K562 (cell line): ENCODE measurements around the gene BCAP31. TPM values are rescaled to one million over a fixed set of nuclear protein-coding genes. Genes with fewer than 3 reads are reported as not detected.

ENCODE experiments used
- ATAC-seq: fragments of 200-7000 bp; cut with Tn5 transposase; 3 replicates; pipeline ENCODE4 v1.9.1; 2020; ENCODE audit warnings: moderate library complexity
- BruUV-seq: library from RNA; stranded (reverse); fragments of 400-500 nt; replicated peaks from 2 replicates; lab custom pipeline; 2021; lab: Mats Ljungman, UMichigan
- CTCF ChIA-PET: fragments of 300-600 bp; formaldehyde crosslinking; extraction: SDS; loops from one replicate; lab custom pipeline; 2021; ENCODE audit warnings: low intra/inter-chr PET ratio; lab: Yijun Ruan, JAX
- POLR2A ChIA-PET: fragments of 300-600, 350-650 bp; sonication (Branson Sonifier 250); formaldehyde crosslinking; extraction: SDS; loops from one replicate; lab custom pipeline; 2021; ENCODE audit warnings: antibody characterized with exemption, inconsistent platforms; lab: Yijun Ruan, JAX
- DNase-seq, 4 experiments: peaks; one replicate each; pipeline versions ENCODE4 v3.0.0 to v3.0.0-alpha.2; 2011 to 2018; ENCODE audit warnings: low spot score in 3 of 4, mixed read lengths in 3 of 4; ENCODE audit errors: extremely low read depth in 1 of 4
- FAIRE-seq: peaks from 2 replicates; lab custom pipeline; 2011; peaks lifted over from hg19 to GRCh38; lab: Jason Lieb, UNC
- H2AFZ ChIP-seq: 2 replicates; pipeline ENCODE4 v1.6.0; 2011; ENCODE audit warnings: low read depth, low read length, control low read depth, inconsistent platforms
- H3K27ac ChIP-seq: fragments of 200-600 bp; 3 replicates; pipeline ENCODE4 v1.8.0; 2011; ENCODE audit warnings: low read depth, mild to moderate bottlenecking, control low read depth, inconsistent platforms, low read length, moderate library complexity, mixed read lengths; ENCODE audit errors: extremely low read depth
- H3K27me3 ChIP-seq, 2 experiments: fragments of 300-600 bp in 1 of 2; 2 replicates in 1 of 2; 3 replicates in 1 of 2; pipeline versions ENCODE4 v1.6.0 to v1.8.0; 2011; ENCODE audit warnings: inconsistent platforms in 2 of 2, low read length in 2 of 2, mild to moderate bottlenecking in 1 of 2, mixed read lengths in 1 of 2, moderate library complexity in 1 of 2; ENCODE audit not compliant: control insufficient read depth in 2 of 2, insufficient read depth in 2 of 2
- H3K36me3 ChIP-seq: fragments of 300-600 bp; 3 replicates; pipeline ENCODE4 v1.8.0; 2011; ENCODE audit warnings: mild to moderate bottlenecking, low read length, inconsistent platforms; ENCODE audit not compliant: control insufficient read depth, insufficient read depth
- H3K4me1 ChIP-seq, 2 experiments: fragments of 200-600 bp in 1 of 2; replicated peaks in 1 of 2; 2 replicates in 1 of 2; 3 replicates in 1 of 2; pipeline versions ENCODE4 v1.5.1 to v1.8.0; 2011; ENCODE audit warnings: inconsistent platforms in 2 of 2, low read length in 2 of 2, mild to moderate bottlenecking in 1 of 2, mixed read lengths in 1 of 2, moderate library complexity in 1 of 2; ENCODE audit not compliant: control insufficient read depth in 2 of 2, insufficient read depth in 2 of 2
- H3K4me2 ChIP-seq: 2 replicates; pipeline ENCODE4 v1.6.1; 2011; ENCODE audit warnings: low read length, control low read depth, inconsistent platforms, mixed read lengths; ENCODE audit not compliant: insufficient read depth
- H3K4me3 ChIP-seq: fragments of 200-600 bp; sonication (generic), shearing (Covaris generic); 2 replicates; pipeline ENCODE4 v1.5.1; 2016; ENCODE audit warnings: control low read depth, inconsistent platforms
- H3K79me2 ChIP-seq: fragments of 200-600 bp; 3 replicates; pipeline ENCODE4 v1.8.0; 2011; ENCODE audit warnings: low read length, inconsistent platforms; ENCODE audit not compliant: control insufficient read depth, insufficient read depth
- H3K9ac ChIP-seq, 2 experiments: 2 replicates each; pipeline versions ENCODE4 v1.6.0 to v1.6.1; 2011; ENCODE audit warnings: low read depth in 2 of 2, low read length in 2 of 2, control low read depth in 1 of 2, inconsistent platforms in 1 of 2, mild to moderate bottlenecking in 1 of 2, mixed read lengths in 1 of 2; ENCODE audit not compliant: insufficient read depth in 1 of 2
- H3K9me1 ChIP-seq: one replicate; pipeline ENCODE4 v1.6.0; 2011; ENCODE audit warnings: inconsistent platforms, mild to moderate bottlenecking, low read length, moderate library complexity; ENCODE audit not compliant: control insufficient read depth, insufficient read depth
- H3K9me3 ChIP-seq: replicated peaks from 2 replicates; pipeline ENCODE4 v1.5.1; 2011; ENCODE audit warnings: low read depth, low read length, inconsistent platforms; ENCODE audit not compliant: control insufficient read depth, insufficient read depth
- H4K20me1 ChIP-seq: replicated peaks from 2 replicates; pipeline ENCODE4 v1.6.1; 2011; ENCODE audit warnings: low read length, inconsistent platforms, mixed read lengths; ENCODE audit not compliant: control insufficient read depth, insufficient read depth
- BRF1 ChIP-seq: IDR thresholded peaks from 3 replicates; pipeline ENCODE4 v1.6.1; 2011; ENCODE audit warnings: borderline replicate concordance, mild to moderate bottlenecking; ENCODE audit not compliant: insufficient read length; ENCODE audit errors: extremely low read depth
- CHAMP1 ChIP-seq: fragments of 450-650 bp; IDR thresholded peaks from 2 replicates; pipeline ENCODE4 v1.6.1; 2016; ENCODE audit warnings: mild to moderate bottlenecking
- CREM ChIP-seq: IDR thresholded peaks from 2 replicates; pipeline ENCODE4 v1.6.1; 2014; ENCODE audit warnings: antibody characterized with exemption, low read depth
- MTA3 ChIP-seq: fragments of 450-650 bp; formaldehyde crosslinking; IDR thresholded peaks from 2 replicates; pipeline ENCODE4 v1.6.1; 2017; ENCODE audit warnings: mild to moderate bottlenecking, borderline replicate concordance
- RBFOX2 ChIP-seq: fragments of 200-400 bp; formaldehyde crosslinking; IDR thresholded peaks from 2 replicates; pipeline ENCODE4 v1.6.1; 2017; ENCODE audit warnings: low read depth, mild to moderate bottlenecking, low read length, moderate library complexity
- TEAD1 ChIP-seq, 2 experiments: fragments of 450-650 bp in 1 of 2; sonication (generic) in 1 of 2; formaldehyde crosslinking; IDR thresholded peaks; 2 replicates each; pipeline versions ENCODE4 v1.4.0 to v1.8.0; 2020 to 2022; ENCODE audit warnings: mild to moderate bottlenecking in 2 of 2, missing genetic modification reagents in 1 of 2
- TSHZ1 ChIP-seq: fragments of 250-450 bp; sonication (Bioruptor Pico); IDR thresholded peaks from 2 replicates; pipeline ENCODE4 v1.4.0; 2020; ENCODE audit warnings: mild to moderate bottlenecking, moderate library complexity
- ZBED1 ChIP-seq: IDR thresholded peaks from 2 replicates; pipeline ENCODE4 v1.6.1; 2014
- ZNF174 ChIP-seq: fragments of 250-450 bp; sonication (Bioruptor Pico); IDR thresholded peaks from 2 replicates; pipeline ENCODE4 v1.4.0; 2020; ENCODE audit warnings: mild to moderate bottlenecking
- ZNF644 ChIP-seq: fragments of 200-800 bp; sonication (Bioruptor generic); IDR thresholded peaks from 2 replicates; pipeline ENCODE4 v1.6.1; 2016; ENCODE audit warnings: low read depth, missing genetic modification characterization, missing compliant biosample characterization
- ZNF696 ChIP-seq: fragments of 250-450 bp; sonication (Bioruptor Pico); conservative IDR thresholded peaks from 2 replicates; pipeline ENCODE4 v1.4.0; 2020; ENCODE audit warnings: mild to moderate bottlenecking, moderate library complexity
- WGBS: fragments of 100-300 bp; shearing (Covaris generic); methylation state at CpG from one replicate; pipeline ENCODE4 v1.1.6; 2016; ENCODE audit warnings: low coverage, mixed read lengths; ENCODE audit not compliant: insufficient coverage; ENCODE audit errors: missing lambda C conversion rate; 5-methylcytosine and 5-hydroxymethylcytosine counted together
- in situ Hi-C: fragments of 300-500 bp; cut with MboI; formaldehyde crosslinking; loops from 4 replicates; pipeline ENCODE4 v1.15.0; 2018; ENCODE audit warnings: inconsistent platforms, mixed read lengths
- intact Hi-C: fragments of 100-400 bp; cut with micrococcal nuclease; formaldehyde crosslinking; loops from 2 replicates; pipeline ENCODE4 v1.14.2; 2022
- polyA plus RNA-seq, 8 experiments: library from polyadenylated mRNA; depleted of rRNA in 4 of 8; stranded (reverse) in 5 of 8; unstranded in 3 of 8; fragments of >200 nt; fragmentation: Nextera tagmentation in 2 of 8; fragmentation: Illumina TruSeq in 1 of 8; extraction: Ambion mirVana in 2 of 8; extraction: Trizol in 1 of 8; gene quantifications; 2 replicates each; pipeline versions ENCODE4 v1.2.1 to v1.2.3, GENCODE V29; 2011 to 2014; ENCODE audit warnings: inconsistent platforms in 1 of 8, missing spikeins in 1 of 8
- total RNA-seq, 7 experiments: library from RNA; depleted of rRNA in 6 of 7; stranded (reverse); fragments of >200 nt in 6 of 7; fragmentation: Illumina TruSeq in 2 of 7; extraction: Trizol in 2 of 7; gene quantifications; 2 replicates each; pipeline versions ENCODE4 v1.2.1 to v1.2.3, GENCODE V29; 2011 to 2021; ENCODE audit warnings: low replicate concordance in 1 of 7
- TF ChIP-seq, protein P1 (sequence below): fragments of 450-650 bp; formaldehyde crosslinking; IDR thresholded peaks from 2 replicates; pipeline ENCODE4 v1.4.0; 2020; ENCODE audit warnings: mild to moderate bottlenecking
- TF ChIP-seq, protein P2 (sequence below): IDR thresholded peaks from 3 replicates; pipeline ENCODE4 v1.6.1; 2011; ENCODE audit warnings: borderline replicate concordance, mild to moderate bottlenecking; ENCODE audit not compliant: insufficient read length, insufficient read depth

BCAP31 gene
- total and polyA plus RNA-seq, 9 of the 15 experiments (the other 6 are each of a cell fraction or from before 2014, with no cell fraction given): 156 to 683 (median 188) TPM

DNA sequence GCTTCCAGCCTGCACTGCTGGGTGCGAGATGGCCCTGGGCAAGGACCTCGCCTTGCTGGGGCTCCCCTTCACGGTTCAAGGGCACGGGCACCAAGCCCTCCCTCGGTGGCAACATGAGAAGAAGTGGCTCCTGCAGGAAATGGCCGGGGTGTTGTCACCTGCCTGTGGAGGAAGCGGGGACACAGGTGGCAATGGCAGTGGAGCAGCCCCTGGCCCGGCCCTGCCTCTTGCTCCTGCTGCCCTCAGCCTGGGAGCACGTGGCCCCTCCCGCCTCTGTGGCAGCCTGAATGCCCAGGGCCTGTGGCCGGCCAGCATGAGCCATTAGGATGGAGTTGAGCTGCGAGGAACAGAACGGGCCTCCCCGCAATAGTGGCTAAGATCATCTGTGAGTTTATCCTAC lies 17.3 kb upstream of the BCAP31 start:
- Histone ChIP-seq H3K4me3 (no peak overlapping the region), H3K9ac (no peak overlapping the region), H4K20me1 (no peaks in the 10 kb centered on the region), H3K79me2 (no peaks in the 10 kb centered on the region), H3K27ac (no peak overlapping the region), H2AFZ (no peak overlapping the region), H3K4me2 (no peak overlapping the region), H3K27me3 (no peaks in the 10 kb centered on the region), H3K9me3 (no peaks in the 10 kb centered on the region), H3K36me3 (no peaks in the 10 kb centered on the region; the same call in 2 of the 3 replicates), H3K9me1 (no peaks in the 10 kb centered on the region), H3K4me1 (peaks cover 0 to 64% of the 10 kb centered on the region in 2 experiments; a peak in 3 of 5 replicates)
- intact Hi-C loops (no loop called here), in situ Hi-C loops (no loop called here)
- ATAC-seq (no peak), DNase-seq (no peak), FAIRE-seq (no peak)
- ChIA-PET CTCF (no interaction called here), POLR2A (no interaction called here)
- no TSS peak for BruUV-seq
- 62% methylated on average over 6 of the region's 14 CpGs for WGBS
- TF ChIP-seq CREM (no peak), ZNF696 (CRISPR knock-in tag) (no peak), TSHZ1 (no peak), ZBED1 (no peak), MTA3 (no peak), TEAD1 (CRISPR knock-in tag; IDR thresholded peaks at IDR 0.05) (no peak), BRF1 (no peak), RBFOX2 (no peak), ZNF644 (tag) (no peak), ZNF174 (no peak), CHAMP1 (no peak)
- TF ChIP-seq, protein P1, sequence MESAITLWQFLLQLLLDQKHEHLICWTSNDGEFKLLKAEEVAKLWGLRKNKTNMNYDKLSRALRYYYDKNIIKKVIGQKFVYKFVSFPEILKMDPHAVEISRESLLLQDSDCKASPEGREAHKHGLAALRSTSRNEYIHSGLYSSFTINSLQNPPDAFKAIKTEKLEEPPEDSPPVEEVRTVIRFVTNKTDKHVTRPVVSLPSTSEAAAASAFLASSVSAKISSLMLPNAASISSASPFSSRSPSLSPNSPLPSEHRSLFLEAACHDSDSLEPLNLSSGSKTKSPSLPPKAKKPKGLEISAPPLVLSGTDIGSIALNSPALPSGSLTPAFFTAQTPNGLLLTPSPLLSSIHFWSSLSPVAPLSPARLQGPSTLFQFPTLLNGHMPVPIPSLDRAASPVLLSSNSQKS (CRISPR knock-in tag): no peak
- TF ChIP-seq, protein P2, sequence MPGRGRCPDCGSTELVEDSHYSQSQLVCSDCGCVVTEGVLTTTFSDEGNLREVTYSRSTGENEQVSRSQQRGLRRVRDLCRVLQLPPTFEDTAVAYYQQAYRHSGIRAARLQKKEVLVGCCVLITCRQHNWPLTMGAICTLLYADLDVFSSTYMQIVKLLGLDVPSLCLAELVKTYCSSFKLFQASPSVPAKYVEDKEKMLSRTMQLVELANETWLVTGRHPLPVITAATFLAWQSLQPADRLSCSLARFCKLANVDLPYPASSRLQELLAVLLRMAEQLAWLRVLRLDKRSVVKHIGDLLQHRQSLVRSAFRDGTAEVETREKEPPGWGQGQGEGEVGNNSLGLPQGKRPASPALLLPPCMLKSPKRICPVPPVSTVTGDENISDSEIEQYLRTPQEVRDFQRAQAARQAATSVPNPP: no peak
